Stimulated activated CD4-positive, alpha-beta T cell treated with anti-CD3 and anti-CD28 coated beads, TNF-alpha, amount 100 ng/mL, for 1 hour (primary cell): ENCODE measurements around the gene PTPMT1.

Source experiments
- DNase-seq, 3 donors: peaks; one replicate each; pipeline ENCODE4 v3.0.0-alpha.2; 2020; ENCODE audit warnings: low read depth in 3 of 3, low spot score in 1 of 3

PTPMT1 gene

GRCh38 chr11:47606731-47607130 lies 41.3 kb downstream of the PTPMT1 start:
- DNase-seq, result no peak

- no peak for DNase-seq
Observed at GRCh38 chr11:47607380-47607779, 42.0 kb downstream of the PTPMT1 start.

GRCh38 chr11:47609675-47610074 lies 44.3 kb downstream of the PTPMT1 start:
- DNase-seq, result no peak

- DNase-seq, result no peak
Observed at GRCh38 chr11:47611348-47611794, 46.0 kb downstream of the PTPMT1 start.

GRCh38 chr11:47615249-47615648 lies 49.9 kb downstream of the PTPMT1 start:
- DNase-seq, result no peak

GRCh38 chr11:47616726-47617416 lies 51.5 kb downstream of the PTPMT1 start:
- no peak for DNase-seq

- DNase-seq, result no peak
Observed at GRCh38 chr11:47617417-47617809, 52.0 kb downstream of the PTPMT1 start.

GRCh38 chr11:47620836-47621378 lies 55.5 kb downstream of the PTPMT1 start:
- no peak for DNase-seq
